HCT116 (cell line): ENCODE data around the gene EYA2. TPM values are rescaled to one million over a fixed set of nuclear protein-coding genes. Genes with fewer than 3 reads are reported as not detected.

Experiments
- ATAC-seq: fragments of 200-7000 bp; cut with Tn5 transposase; 2 replicates; pipeline ENCODE4 v1.9.1; 2020; ENCODE audit warnings: mild to moderate bottlenecking, moderate library complexity
- BruUV-seq: library from RNA; stranded (reverse); fragments of 400-500 nt; replicated peaks from 2 replicates; lab custom pipeline; 2021; lab: Mats Ljungman, UMichigan
- CTCF ChIA-PET: fragments of 300-600 bp; sonication (Branson Sonifier 250); formaldehyde crosslinking; loops from one replicate; lab custom pipeline; 2021; ENCODE audit warnings: antibody characterized with exemption; lab: Charles Lee
- POLR2A ChIA-PET: fragments of 300-600, 350-600 bp; sonication (Branson Sonifier 250); formaldehyde crosslinking; loops from one replicate; lab custom pipeline; 2021; ENCODE audit warnings: antibody characterized with exemption; lab: Charles Lee
- RAD21 ChIA-PET, 2 experiments: fragments of 300-600 bp; sonication (Branson Sonifier 250); formaldehyde crosslinking; loops; one replicate each; lab custom pipeline; 2023; ENCODE audit warnings: low total read pairs in 2 of 2; ENCODE audit not compliant: uncharacterized antibody in 2 of 2, unreplicated experiment in 2 of 2, low non-redundant PET in 1 of 2; lab: Charles Lee
- DNase-seq: peaks from one replicate; pipeline ENCODE4 v3.0.0-alpha.2; 2010; ENCODE audit warnings: low read depth, low spot score
- H2AFZ ChIP-seq: fragments of 200-600 bp; shearing (Covaris generic), sonication (generic); 2 replicates; pipeline ENCODE4 v1.6.1; 2017; ENCODE audit warnings: low read depth, mixed run types, mixed read lengths, antibody characterized with exemption, low read length; ENCODE audit not compliant: poor library complexity, severe bottlenecking
- H3K27ac ChIP-seq: 2 replicates; pipeline ENCODE4 v1.5.1; 2012; ENCODE audit warnings: low read depth, low read length
- H3K27me3 ChIP-seq: fragments of 200-600 bp; sonication (generic); 2 replicates; pipeline ENCODE4 v1.6.1; 2016; ENCODE audit warnings: mixed run types, low read length, mixed read lengths; ENCODE audit not compliant: insufficient read depth
- H3K36me3 ChIP-seq, 2 experiments: fragments of 200-500 bp in 1 of 2; fragments of 200-600 bp in 1 of 2; sonication (Bioruptor generic) in 1 of 2; sonication (generic) in 1 of 2; 2 replicates each; pipeline versions ENCODE4 v1.5.1 to v1.6.1; 2014 to 2016; ENCODE audit warnings: low read length in 2 of 2, inconsistent platforms in 1 of 2, mixed read lengths in 1 of 2, mixed run types in 1 of 2; ENCODE audit not compliant: insufficient read depth in 2 of 2, control insufficient read depth in 1 of 2
- H3K4me1 ChIP-seq, 2 experiments: fragments of 200-600 bp in 1 of 2; sonication (generic) in 1 of 2; 2 replicates each; pipeline versions ENCODE4 v1.5.1 to v1.6.1; 2012 to 2017; ENCODE audit warnings: low read length in 2 of 2, inconsistent platforms in 1 of 2, mild to moderate bottlenecking in 1 of 2, mixed read lengths in 1 of 2, mixed run types in 1 of 2, moderate library complexity in 1 of 2; ENCODE audit not compliant: insufficient read depth in 2 of 2, control insufficient read depth in 1 of 2
- H3K4me2 ChIP-seq: fragments of 200-600 bp; sonication (generic); 2 replicates; pipeline ENCODE4 v1.6.1; 2017; ENCODE audit warnings: mixed run types, low read length, mixed read lengths
- H3K4me3 ChIP-seq, 2 experiments: fragments of 200-600 bp in 1 of 2; sonication (generic) in 1 of 2; replicated peaks in 1 of 2; 2 replicates each; pipeline ENCODE4 v1.5.1; 2011 to 2016; ENCODE audit warnings: low read length in 2 of 2, control low read depth in 1 of 2, low read depth in 1 of 2, mild to moderate bottlenecking in 1 of 2, mixed read lengths in 1 of 2, mixed run types in 1 of 2
- H3K79me2 ChIP-seq: fragments of 200-600 bp; sonication (generic); 2 replicates; pipeline ENCODE4 v1.6.1; 2017; ENCODE audit warnings: mild to moderate bottlenecking, mixed run types, low read length, moderate library complexity, mixed read lengths; ENCODE audit not compliant: insufficient read depth
- H3K9ac ChIP-seq: fragments of 200-600 bp; sonication (generic); 2 replicates; pipeline ENCODE4 v1.6.1; 2016; ENCODE audit warnings: low read length, mixed read lengths
- H3K9me2 ChIP-seq: fragments of 200-600 bp; sonication (generic), shearing (Covaris generic); 2 replicates; pipeline ENCODE4 v1.6.1; 2017; ENCODE audit warnings: mixed run types, mild to moderate bottlenecking, moderate library complexity; ENCODE audit not compliant: insufficient read depth
- H3K9me3 ChIP-seq, 2 experiments: fragments of 200-500 bp in 1 of 2; fragments of 200-600 bp in 1 of 2; sonication (Bioruptor generic) in 1 of 2; sonication (generic) in 1 of 2; 2 replicates each; pipeline ENCODE4 v1.6.1; 2014 to 2017; ENCODE audit warnings: low read length in 2 of 2, mixed read lengths in 2 of 2, inconsistent platforms in 1 of 2, low read depth in 1 of 2, mild to moderate bottlenecking in 1 of 2, mixed run types in 1 of 2, moderate library complexity in 1 of 2; ENCODE audit not compliant: control insufficient read depth in 1 of 2, insufficient read depth in 1 of 2
- H4K20me1 ChIP-seq: fragments of 200-600 bp; sonication (generic), shearing (Covaris generic); 2 replicates; pipeline ENCODE4 v1.6.1; 2017; ENCODE audit warnings: mixed run types, mild to moderate bottlenecking, moderate library complexity; ENCODE audit not compliant: insufficient read depth
- ELF1 ChIP-seq: IDR thresholded peaks from 2 replicates; pipeline ENCODE4 v1.6.1; 2012; ENCODE audit warnings: low read depth, borderline replicate concordance
- EZH2phosphoT487 ChIP-seq: fragments of 200-600 bp; IDR thresholded peaks from 2 replicates; pipeline ENCODE4 v1.6.1; 2018; ENCODE audit warnings: antibody characterized with exemption, borderline replicate concordance
- JUND ChIP-seq: IDR thresholded peaks from 2 replicates; pipeline ENCODE4 v1.6.1; 2012
- POLR2AphosphoS5 ChIP-seq: IDR thresholded peaks from 2 replicates; pipeline ENCODE4 v1.6.1; 2011; ENCODE audit warnings: mild to moderate bottlenecking, low read depth, low read length, moderate library complexity
- RAD21 ChIP-seq: IDR thresholded peaks from 2 replicates; pipeline ENCODE4 v1.6.1; 2012; ENCODE audit warnings: low read depth, mild to moderate bottlenecking
- SIN3A ChIP-seq: IDR thresholded peaks from 2 replicates; pipeline ENCODE4 v1.6.1; 2012; ENCODE audit warnings: low read depth
- SP1 ChIP-seq: IDR thresholded peaks from 2 replicates; pipeline ENCODE4 v1.6.1; 2012; ENCODE audit warnings: low read depth
- SRF ChIP-seq: IDR thresholded peaks from 2 replicates; pipeline ENCODE4 v1.6.1; 2012; ENCODE audit warnings: low read depth
- YY1 ChIP-seq: IDR thresholded peaks from 2 replicates; pipeline ENCODE4 v1.6.1; 2011; ENCODE audit warnings: low read length, low read depth, moderate library complexity, mild to moderate bottlenecking; ENCODE audit not compliant: insufficient replicate concordance; ENCODE audit errors: extremely low read depth
- ZFX ChIP-seq: fragments of 450-650 bp; IDR thresholded peaks from 2 replicates; pipeline ENCODE4 v1.6.1; 2017
- intact Hi-C: fragments of 100-400 bp; cut with micrococcal nuclease; formaldehyde crosslinking; loops from 2 replicates; pipeline ENCODE4 v1.10.0; 2022
- total RNA-seq: library from RNA; stranded (reverse); gene quantifications from one replicate; pipeline ENCODE4 v1.2.1, GENCODE V29; 2021; ENCODE audit not compliant: unreplicated experiment
- TF ChIP-seq, protein P1 (sequence below): IDR thresholded peaks from 2 replicates; pipeline ENCODE4 v1.6.1; 2011; ENCODE audit warnings: mild to moderate bottlenecking, low read length, moderate library complexity; ENCODE audit not compliant: insufficient replicate concordance; ENCODE audit errors: extremely low read depth
- TF ChIP-seq, protein P2 (sequence below): IDR thresholded peaks from 2 replicates; pipeline ENCODE4 v1.6.1; 2012

The EYA2 gene
- total RNA-seq, 1 experiment from 2014 or later = not detected

DNA sequence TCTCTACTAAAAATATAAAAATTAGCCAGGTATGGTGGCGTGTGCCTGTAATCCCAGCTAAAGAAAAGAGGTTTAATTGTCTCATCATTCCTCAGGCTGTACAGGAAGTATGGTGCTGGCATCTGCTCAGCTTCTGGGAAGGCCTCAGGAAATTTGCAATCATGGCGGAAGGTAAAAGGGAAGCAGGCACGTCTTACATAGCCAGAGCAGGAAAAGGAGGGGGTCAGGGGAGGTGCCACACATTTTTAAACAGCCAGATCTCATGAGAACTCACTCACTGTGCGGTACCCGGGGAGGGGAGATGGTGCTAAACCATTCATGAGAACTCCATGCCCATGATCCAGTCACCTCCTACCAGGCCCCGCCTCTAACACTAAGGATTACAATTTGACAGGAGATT is 191.7 kb downstream of the EYA2 start:
- TF ChIP-seq, protein P1, sequence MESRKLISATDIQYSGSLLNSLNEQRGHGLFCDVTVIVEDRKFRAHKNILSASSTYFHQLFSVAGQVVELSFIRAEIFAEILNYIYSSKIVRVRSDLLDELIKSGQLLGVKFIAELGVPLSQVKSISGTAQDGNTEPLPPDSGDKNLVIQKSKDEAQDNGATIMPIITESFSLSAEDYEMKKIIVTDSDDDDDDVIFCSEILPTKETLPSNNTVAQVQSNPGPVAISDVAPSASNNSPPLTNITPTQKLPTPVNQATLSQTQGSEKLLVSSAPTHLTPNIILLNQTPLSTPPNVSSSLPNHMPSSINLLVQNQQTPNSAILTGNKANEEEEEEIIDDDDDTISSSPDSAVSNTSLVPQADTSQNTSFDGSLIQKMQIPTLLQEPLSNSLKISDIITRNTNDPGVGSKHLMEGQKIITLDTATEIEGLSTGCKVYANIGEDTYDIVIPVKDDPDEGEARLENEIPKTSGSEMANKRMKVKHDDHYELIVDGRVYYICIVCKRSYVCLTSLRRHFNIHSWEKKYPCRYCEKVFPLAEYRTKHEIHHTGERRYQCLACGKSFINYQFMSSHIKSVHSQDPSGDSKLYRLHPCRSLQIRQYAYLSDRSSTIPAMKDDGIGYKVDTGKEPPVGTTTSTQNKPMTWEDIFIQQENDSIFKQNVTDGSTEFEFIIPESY = no peak
- no peak for TF ChIP-seq RAD21
- TF ChIP-seq, protein P2, sequence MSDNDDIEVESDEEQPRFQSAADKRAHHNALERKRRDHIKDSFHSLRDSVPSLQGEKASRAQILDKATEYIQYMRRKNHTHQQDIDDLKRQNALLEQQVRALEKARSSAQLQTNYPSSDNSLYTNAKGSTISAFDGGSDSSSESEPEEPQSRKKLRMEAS = no peak
- no peak for TF ChIP-seq SIN3A
- TF ChIP-seq YY1 = no peak
- TF ChIP-seq POLR2AphosphoS5 = no peak
- H2AFZ ChIP-seq = no peak overlapping the region
- H3K79me2 ChIP-seq = no peaks in the 10 kb centered on the region
- CTCF ChIA-PET = no interaction called here
- no peaks in the 10 kb centered on the region for H4K20me1 ChIP-seq
- POLR2A ChIA-PET = no interaction called here
- H3K27ac ChIP-seq = no peak overlapping the region
- no peak for DNase-seq
- no peak overlapping the region for H3K9ac ChIP-seq
- H3K27me3 ChIP-seq = no peaks in the 10 kb centered on the region
- ATAC-seq = no peak
- no peak overlapping the region for H3K4me3 ChIP-seq
- H3K9me3 ChIP-seq = no peaks in the 10 kb centered on the region
- no peaks in the 10 kb centered on the region; a peak in 1 of 4 replicates for H3K4me1 ChIP-seq
- no peak overlapping the region for H3K4me2 ChIP-seq
- no peaks in the 10 kb centered on the region for H3K36me3 ChIP-seq
- H3K9me2 ChIP-seq = no peaks in the 10 kb centered on the region
- intact Hi-C loops = no loop called here
- RAD21 ChIA-PET = no interaction called here
- BruUV-seq = no TSS peak

DNA sequence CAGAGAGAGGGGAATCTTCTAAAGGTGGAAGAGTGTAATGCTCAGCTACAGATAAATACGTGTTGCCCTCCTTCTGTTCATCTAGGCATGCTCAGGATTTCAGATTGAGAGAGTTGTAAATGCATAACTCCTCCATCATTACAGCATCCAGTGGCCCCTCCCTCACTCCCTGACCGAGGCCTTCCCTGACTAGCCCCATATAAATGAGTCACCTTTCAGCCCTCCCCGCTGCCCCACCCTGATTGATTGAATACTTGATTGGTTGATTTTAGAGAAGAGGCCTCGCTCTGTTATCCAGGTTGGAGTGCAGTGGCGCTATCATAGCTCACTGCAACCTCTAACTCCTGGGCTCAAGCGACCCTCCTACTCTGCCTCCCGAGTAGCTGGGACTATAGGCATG is 193.7 kb downstream of the EYA2 start:
- Histone ChIP-seq H3K9me3 (no peaks in the 10 kb centered on the region), H4K20me1 (no peaks in the 10 kb centered on the region), H3K36me3 (no peaks in the 10 kb centered on the region), H3K27me3 (no peaks in the 10 kb centered on the region), H3K9ac (no peak overlapping the region), H3K4me1 (no peaks in the 10 kb centered on the region; a peak in 1 of 4 replicates), H3K27ac (no peak overlapping the region), H3K4me3 (no peak overlapping the region), H3K79me2 (no peaks in the 10 kb centered on the region), H3K4me2 (no peak overlapping the region), H3K9me2 (no peaks in the 10 kb centered on the region), H2AFZ (no peak overlapping the region)
- POLR2A ChIA-PET = no interaction called here
- RAD21 ChIA-PET = no interaction called here
- DNase-seq (no peak), ATAC-seq (peak; percentile 57)
- CTCF ChIA-PET = no interaction called here
- no TSS peak for BruUV-seq
- intact Hi-C loops = no loop called here
- TF ChIP-seq JUND (no peak), POLR2AphosphoS5 (no peak), ZFX (no peak), SIN3A (no peak), EZH2phosphoT487 (no peak), SP1 (no peak), ELF1 (no peak), SRF (no peak)
